GM18517 (cell line): ENCODE data around the gene STMP1.

Source experiments
- ATAC-seq: cut with Tn5 transposase; IDR thresholded peaks from one replicate; pipeline ENCODE4 v1.9.1; 2021; ENCODE audit warnings: mild to moderate bottlenecking, moderate library complexity; ENCODE audit not compliant: unreplicated experiment

STMP1 gene

GRCh38 chr7:135693558-135693957 is 31.2 kb downstream of the STMP1 start:
- ATAC-seq: no peak

GRCh38 chr7:135697276-135698049 is 35.1 kb downstream of the STMP1 start:
- no peak for ATAC-seq

- no peak for ATAC-seq
These were observed 41.8 kb downstream of the STMP1 start for GRCh38 chr7:135704074-135704473.

GRCh38 chr7:135704698-135705097 is 42.4 kb downstream of the STMP1 start:
- no peak for ATAC-seq

- ATAC-seq: no peak
These were observed 43.9 kb downstream of the STMP1 start for GRCh38 chr7:135706038-135706742.

- ATAC-seq: no peak
These were observed 44.7 kb downstream of the STMP1 start for GRCh38 chr7:135706858-135707569.

GRCh38 chr7:135707570-135707966 is 45.3 kb downstream of the STMP1 start:
- no peak for ATAC-seq

GRCh38 chr7:135708041-135708440 is 45.7 kb downstream of the STMP1 start:
- no peak for ATAC-seq

GRCh38 chr7:135709508-135709907 is 47.2 kb downstream of the STMP1 start:
- ATAC-seq: no peak

GRCh38 chr7:135710417-135711138 is 48.3 kb downstream of the STMP1 start:
- ATAC-seq: no peak

- ATAC-seq: no peak
These were observed 48.8 kb downstream of the STMP1 start for GRCh38 chr7:135711139-135711469.

- no peak for ATAC-seq
These were observed 50.0 kb downstream of the STMP1 start for GRCh38 chr7:135712182-135712782.

GRCh38 chr7:135712796-135713195 is 50.5 kb downstream of the STMP1 start:
- ATAC-seq: no peak

GRCh38 chr7:135713836-135714470 is 51.6 kb downstream of the STMP1 start:
- no peak for ATAC-seq

- no peak for ATAC-seq
These were observed 52.3 kb downstream of the STMP1 start for GRCh38 chr7:135714534-135715009.

GRCh38 chr7:135715055-135715522 is 52.8 kb downstream of the STMP1 start:
- no peak for ATAC-seq

GRCh38 chr7:135715673-135716072 is 53.4 kb downstream of the STMP1 start:
- no peak for ATAC-seq

GRCh38 chr7:135716677-135717238 is 54.4 kb downstream of the STMP1 start:
- no peak for ATAC-seq

GRCh38 chr7:135717693-135718092 is 55.4 kb downstream of the STMP1 start:
- no peak for ATAC-seq

- no peak for ATAC-seq
These were observed 55.9 kb downstream of the STMP1 start for GRCh38 chr7:135718219-135718618.
